Epithelial cell of proximal tubule (primary cell): ENCODE measurements around the gene KRTAP21-2. TPM values are rescaled to one million over a fixed set of nuclear protein-coding genes. Genes with fewer than 3 reads are reported as not detected.

Source experiments
- DNase-seq: peaks from one replicate; pipeline ENCODE4 v3.0.0-alpha.2; 2011; ENCODE audit warnings: low read depth
- H3K4me3 ChIP-seq: 2 replicates; pipeline ENCODE4 v1.5.1; 2011; ENCODE audit warnings: low read depth, mild to moderate bottlenecking, low read length
- total RNA-seq: library from RNA; depleted of rRNA; stranded (reverse); fragments of >200 nt; gene quantifications from 2 replicates; pipeline ENCODE4 v1.2.3, GENCODE V29; 2015
- TF ChIP-seq, protein P1 (sequence below): conservative IDR thresholded peaks from 2 replicates; pipeline ENCODE4 v1.5.1; 2012; ENCODE audit warnings: low read depth, mild to moderate bottlenecking, low read length

KRTAP21-2 gene
- total RNA-seq, 1 donor from 2014 or later: not detected

DNA sequence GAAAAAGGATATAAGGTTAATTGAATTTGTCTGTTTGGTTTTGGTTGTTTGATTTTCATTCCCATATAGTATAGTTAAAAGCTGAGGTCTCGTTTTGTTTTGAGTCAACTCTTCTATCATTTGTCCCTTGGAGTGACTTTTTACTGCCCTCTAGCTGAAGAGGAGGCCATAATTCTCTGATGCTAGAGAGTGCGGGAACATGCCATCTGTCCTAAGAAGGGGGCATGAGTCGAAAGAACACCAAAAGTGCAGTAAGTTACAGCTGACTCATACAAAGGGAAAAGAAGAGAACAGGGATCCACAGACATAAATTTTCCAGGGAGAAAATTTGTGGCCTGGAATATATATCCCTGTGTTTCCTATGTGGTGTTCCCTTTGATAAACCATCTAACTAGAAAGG, 32.6 kb downstream of the KRTAP21-2 start:
- H3K4me3 ChIP-seq: no peak overlapping the region
- no peak for DNase-seq
- TF ChIP-seq, protein P1, sequence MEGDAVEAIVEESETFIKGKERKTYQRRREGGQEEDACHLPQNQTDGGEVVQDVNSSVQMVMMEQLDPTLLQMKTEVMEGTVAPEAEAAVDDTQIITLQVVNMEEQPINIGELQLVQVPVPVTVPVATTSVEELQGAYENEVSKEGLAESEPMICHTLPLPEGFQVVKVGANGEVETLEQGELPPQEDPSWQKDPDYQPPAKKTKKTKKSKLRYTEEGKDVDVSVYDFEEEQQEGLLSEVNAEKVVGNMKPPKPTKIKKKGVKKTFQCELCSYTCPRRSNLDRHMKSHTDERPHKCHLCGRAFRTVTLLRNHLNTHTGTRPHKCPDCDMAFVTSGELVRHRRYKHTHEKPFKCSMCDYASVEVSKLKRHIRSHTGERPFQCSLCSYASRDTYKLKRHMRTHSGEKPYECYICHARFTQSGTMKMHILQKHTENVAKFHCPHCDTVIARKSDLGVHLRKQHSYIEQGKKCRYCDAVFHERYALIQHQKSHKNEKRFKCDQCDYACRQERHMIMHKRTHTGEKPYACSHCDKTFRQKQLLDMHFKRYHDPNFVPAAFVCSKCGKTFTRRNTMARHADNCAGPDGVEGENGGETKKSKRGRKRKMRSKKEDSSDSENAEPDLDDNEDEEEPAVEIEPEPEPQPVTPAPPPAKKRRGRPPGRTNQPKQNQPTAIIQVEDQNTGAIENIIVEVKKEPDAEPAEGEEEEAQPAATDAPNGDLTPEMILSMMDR: no peak

- TF ChIP-seq, protein P1: no peak
- DNase-seq: no peak
- H3K4me3 ChIP-seq: no peak overlapping the region
Observed at GRCh38 chr21:30713766-30714165, 33.3 kb downstream of the KRTAP21-2 start.

DNA sequence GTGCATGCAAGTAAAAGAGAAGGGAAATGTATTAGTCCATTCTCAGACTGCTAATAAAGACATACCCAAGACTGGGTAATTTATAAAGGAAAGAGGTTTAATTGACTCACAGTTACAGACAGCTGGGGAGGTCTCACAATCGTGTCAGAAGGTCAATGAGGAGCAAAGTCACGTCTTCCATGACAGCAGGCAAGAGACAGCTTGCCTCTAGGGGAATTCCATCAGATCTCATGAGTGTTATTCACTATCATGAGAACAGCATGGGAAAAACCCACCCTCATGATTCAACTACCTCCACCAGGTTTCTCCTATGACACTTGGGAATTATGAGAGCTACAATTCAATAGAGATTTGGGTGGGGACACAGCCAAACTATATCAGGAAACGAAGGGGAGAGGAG, 36.6 kb downstream of the KRTAP21-2 start:
- no peak overlapping the region for H3K4me3 ChIP-seq
- no peak for DNase-seq
- TF ChIP-seq, protein P1: no peak

- no peak for DNase-seq
- no peak overlapping the region for H3K4me3 ChIP-seq
- TF ChIP-seq, protein P1: no peak
Observed at GRCh38 chr21:30707409-30707808, 39.6 kb downstream of the KRTAP21-2 start.

Other genes with a start within 250 kb of the KRTAP21-2 start
- not detected in 2 replicates for gene KRTAP19-5, start 245.1 kb downstream of the KRTAP21-2 start, total RNA-seq
- not detected in 2 replicates for gene KRTAP19-6, start 205.4 kb downstream of the KRTAP21-2 start, total RNA-seq
- not detected in 2 replicates for gene KRTAP19-7, start 185.9 kb downstream of the KRTAP21-2 start, total RNA-seq
- not detected in 2 replicates for gene KRTAP22-2, start 156.9 kb downstream of the KRTAP21-2 start, total RNA-seq
- gene KRTAP6-3, start 154.8 kb downstream of the KRTAP21-2 start, total RNA-seq: not detected in 2 replicates
- not detected in 2 replicates for gene KRTAP6-2, start 148.4 kb downstream of the KRTAP21-2 start, total RNA-seq
- not detected in 2 replicates for gene KRTAP22-1, start 146.2 kb downstream of the KRTAP21-2 start, total RNA-seq
- not detected in 2 replicates for gene KRTAP6-1, start 133.3 kb downstream of the KRTAP21-2 start, total RNA-seq
- gene KRTAP20-1, start 130.8 kb downstream of the KRTAP21-2 start, total RNA-seq: not detected in 2 replicates
- gene KRTAP20-4, start 126.6 kb downstream of the KRTAP21-2 start, total RNA-seq: not detected in 2 replicates
- gene KRTAP20-2, start 112.1 kb downstream of the KRTAP21-2 start, total RNA-seq: not detected in 2 replicates
- gene KRTAP20-3, start 104.4 kb downstream of the KRTAP21-2 start, total RNA-seq: not detected in 2 replicates
- not detected in 2 replicates for gene KRTAP21-3, start 28.5 kb downstream of the KRTAP21-2 start, total RNA-seq
- not detected in 2 replicates for gene KRTAP21-1, start 8.2 kb upstream of the KRTAP21-2 start, total RNA-seq
- gene KRTAP8-1, start 66.0 kb upstream of the KRTAP21-2 start, total RNA-seq: not detected in 2 replicates
- not detected in 2 replicates for gene KRTAP7-1, start 82.5 kb upstream of the KRTAP21-2 start, total RNA-seq
- not detected in 2 replicates for gene KRTAP11-1, start 134.3 kb upstream of the KRTAP21-2 start, total RNA-seq